NCI-H510A (cell line): ENCODE results near the gene SPEM2.
"Not testable (repeated sequence)": the region's sequence is repeated elsewhere in the genome, so short reads cannot be mapped to it uniquely, and the experiment has no call there.

Experiments used
- DNase-seq: peaks from one replicate; lab custom pipeline; 2025; lab: John Stamatoyannopoulos, UW

The SPEM2 gene

DNA sequence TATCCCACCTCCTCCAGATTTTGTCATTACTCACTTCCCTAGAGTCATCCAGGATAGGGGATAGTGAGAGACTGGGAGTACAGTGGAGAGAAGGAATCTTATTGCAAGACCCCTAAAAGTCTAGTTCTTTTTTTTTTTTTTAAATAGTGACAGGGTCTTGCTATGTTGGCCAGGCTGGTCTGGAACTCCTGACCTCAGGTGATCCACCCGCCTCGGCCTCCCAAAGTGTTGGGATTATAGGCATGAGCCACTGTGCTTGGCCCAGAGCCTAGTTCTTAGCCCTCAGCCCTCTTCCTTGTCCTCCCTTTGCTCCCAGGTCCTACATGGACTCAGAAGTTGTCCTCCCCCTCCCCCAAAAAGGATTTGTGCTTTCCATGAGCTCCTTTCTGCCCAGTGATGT is 16.7 kb downstream of the SPEM2 start:
- DNase-seq = no peak

DNA sequence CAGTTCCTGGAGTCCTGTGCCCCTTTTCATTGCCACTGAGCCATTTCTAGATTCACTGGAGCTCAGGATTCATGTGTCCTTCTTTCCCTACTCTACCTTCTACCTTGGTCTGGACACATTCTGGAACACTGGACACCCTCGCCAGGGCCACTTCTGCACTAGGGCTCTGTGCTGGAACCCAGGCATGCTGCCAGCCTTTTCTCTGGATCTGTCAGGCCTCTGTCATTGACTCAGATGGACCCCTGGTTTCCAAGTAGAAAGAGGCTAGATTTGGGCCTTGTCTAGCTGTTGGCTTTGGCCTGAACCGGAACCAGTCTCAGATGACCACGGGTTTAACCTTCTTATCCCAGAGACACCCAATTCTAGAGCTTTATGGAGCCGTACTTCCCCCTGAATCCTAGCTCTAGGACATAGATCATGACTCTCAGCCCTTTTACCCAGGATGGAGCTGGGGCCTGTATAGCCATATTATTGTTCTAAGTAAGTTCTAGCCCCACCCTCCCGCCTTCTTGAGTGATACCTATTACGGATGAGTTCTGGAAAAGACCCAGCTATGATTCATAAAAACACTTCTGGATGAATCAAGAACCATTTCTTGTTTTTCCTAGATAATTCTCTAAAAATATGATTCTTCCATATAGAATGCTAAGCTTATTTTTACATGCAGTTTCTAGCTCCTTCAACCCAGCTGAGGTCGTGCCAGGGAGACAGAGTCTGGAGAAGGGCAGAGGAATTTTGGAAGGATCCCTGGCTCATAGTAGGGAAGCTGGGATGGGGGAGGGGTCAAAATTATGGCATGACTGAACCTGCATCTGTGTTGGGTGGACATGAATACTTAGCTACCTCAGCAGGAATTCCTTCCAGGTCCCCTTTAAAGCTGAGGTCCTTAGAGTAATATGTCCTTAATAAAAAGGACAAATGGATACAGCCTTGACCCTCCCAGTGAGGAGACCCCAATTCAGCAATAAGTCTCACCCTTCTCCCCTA is 18.4 kb downstream of the SPEM2 start:
- DNase-seq = no peak

DNA sequence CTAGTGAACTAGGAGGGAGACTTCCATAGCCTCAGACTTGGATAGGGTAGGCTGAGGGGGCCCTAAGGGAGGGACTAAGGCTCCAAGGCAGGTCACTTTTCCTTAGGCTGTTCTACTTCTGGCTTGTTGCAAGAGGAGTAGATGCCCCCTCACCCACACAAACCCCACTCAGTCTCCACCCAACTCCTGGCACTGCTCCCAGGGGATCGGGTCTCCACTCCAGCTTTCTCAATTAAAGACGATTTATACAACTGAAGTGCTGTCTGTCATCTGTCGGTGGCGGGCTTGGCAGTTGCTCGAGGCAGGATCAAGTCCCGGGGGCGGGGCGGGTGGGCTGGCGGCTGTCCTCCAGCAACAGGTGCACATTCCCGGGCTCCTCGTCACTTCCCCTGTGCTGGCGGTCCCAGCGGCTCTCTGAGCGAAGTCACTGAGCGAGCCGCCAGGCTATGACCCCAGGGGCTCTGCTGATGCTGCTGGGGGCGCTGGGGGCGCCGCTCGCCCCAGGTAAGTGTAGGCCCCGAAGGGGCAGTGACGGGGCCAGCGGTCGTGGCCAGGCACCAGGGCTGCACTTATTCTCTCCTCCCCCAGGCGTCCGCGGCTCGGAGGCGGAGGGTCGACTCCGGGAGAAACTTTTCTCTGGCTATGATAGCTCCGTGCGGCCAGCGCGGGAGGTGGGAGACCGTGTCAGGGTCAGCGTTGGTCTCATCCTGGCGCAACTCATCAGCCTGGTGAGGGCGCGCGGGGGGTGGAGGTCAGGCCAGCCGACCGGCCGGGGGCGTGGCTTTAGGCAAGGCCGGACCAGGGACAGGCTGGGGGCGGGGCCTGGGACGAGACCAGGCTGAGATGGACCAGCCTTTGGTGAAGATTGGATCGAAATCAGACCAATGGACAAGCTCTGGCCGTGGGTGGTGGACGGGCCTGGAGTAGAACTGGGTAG is 19.5 kb downstream of the SPEM2 start, which contains the start of gene CHRNB1:
Gene CHRNB1 (plus strand): TSS at position 380 of the 937 bp plus-strand sequence. CDS start 67 bp downstream, at position 447.
- peak; percentile 47 for DNase-seq

DNA sequence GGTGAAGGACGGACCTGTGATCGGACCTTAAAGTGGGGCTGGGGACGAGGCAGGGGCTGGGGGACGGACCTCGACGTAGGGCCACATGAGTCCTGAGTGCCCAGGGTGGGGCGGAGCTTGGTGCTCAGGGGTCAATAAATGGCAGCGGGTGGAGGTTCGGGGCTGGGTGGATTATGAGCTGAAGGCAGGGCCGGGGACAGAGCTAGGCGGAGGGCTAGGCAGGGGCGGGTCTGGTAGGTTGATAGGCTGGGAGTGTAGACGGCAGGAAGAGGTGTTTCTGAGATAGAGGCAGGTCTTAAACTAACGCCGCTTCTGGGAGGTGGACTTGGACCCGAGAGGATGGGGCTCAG is 20.2 kb downstream of the SPEM2 start:
- peak; percentile 63 for DNase-seq

DNA sequence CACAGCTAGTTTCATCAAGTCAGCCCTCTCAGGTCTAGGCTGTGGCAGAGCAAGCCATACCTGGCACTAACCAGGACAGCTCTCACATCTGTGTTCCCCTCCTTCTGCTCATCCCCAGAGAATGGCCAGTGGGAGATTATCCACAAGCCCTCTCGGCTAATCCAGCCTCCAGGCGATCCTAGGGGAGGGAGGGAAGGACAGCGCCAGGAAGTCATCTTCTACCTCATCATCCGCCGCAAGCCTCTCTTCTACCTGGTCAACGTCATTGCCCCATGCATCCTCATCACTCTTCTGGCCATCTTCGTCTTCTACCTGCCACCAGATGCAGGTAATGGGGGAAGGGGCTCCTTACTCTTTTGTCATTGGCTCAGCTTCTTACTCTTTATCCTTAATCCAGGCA is 23.0 kb downstream of the SPEM2 start:
- no peak for DNase-seq

DNA sequence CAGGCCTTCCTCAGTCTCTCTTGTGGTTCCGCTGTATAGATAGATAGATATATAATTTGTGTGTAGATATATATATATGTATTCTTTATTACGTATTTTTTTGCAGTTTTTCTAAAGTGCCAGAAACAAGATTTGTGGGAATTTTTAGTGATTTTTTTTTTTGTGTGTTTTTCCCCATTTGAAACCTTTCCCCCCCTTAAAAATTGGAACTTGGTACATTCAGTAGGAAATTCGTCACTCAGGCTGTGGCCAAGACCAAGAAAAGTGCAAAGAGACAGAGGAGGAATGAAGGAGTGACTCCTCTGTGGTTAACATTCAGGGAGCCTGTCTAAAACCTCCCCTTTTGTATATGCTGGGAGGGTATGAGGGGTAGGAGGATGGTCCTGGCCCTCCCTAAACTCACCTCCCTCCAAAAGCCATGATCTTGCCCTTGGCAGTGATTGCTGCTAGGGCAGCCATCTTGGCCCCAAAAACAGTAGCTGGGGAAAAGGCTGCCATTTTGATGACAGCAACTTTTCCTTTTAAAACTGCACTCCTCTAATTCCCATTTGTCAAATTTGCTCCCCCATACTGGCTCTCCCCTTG is 34.6 kb downstream of the SPEM2 start:
- DNase-seq = no peak

DNA sequence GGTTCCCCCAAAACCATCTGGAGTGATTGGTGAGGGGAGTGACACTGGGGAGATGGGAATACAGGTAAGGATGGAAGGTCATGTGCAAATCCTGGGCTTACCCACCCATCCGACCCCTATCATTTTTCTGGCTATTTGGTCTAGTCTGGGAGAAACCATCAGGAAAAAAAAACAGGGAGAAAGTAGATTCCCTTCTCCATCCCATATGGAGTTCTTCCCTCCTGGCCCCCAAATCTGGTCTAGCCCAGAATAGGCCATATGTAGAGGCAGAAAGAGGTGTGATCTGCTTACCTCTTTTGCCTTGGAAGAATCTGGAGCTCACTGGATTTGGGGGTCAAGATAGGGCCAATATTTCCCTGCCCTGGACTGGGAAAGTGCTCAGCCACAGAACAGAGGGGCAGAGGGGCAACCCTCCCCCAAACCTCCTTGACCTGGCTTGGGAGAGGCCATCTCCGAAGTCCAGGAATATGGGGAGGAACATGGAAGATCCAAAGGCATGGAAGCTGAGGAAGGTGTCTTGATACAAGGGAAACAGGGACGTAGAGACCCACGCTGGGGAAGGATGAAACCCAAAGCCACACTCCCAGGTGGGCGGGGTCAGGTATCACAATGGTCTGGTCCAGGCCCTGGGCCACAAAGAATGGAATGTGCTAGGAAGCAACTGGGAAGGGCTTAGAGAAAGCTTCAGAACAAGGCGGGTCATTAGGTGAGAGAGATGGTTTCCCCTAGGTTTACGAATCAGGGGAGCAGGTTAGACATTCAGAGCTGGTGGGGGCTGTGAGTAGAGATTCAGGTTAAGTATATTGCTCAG is 35.6 kb downstream of the SPEM2 start:
- DNase-seq = no peak

DNA sequence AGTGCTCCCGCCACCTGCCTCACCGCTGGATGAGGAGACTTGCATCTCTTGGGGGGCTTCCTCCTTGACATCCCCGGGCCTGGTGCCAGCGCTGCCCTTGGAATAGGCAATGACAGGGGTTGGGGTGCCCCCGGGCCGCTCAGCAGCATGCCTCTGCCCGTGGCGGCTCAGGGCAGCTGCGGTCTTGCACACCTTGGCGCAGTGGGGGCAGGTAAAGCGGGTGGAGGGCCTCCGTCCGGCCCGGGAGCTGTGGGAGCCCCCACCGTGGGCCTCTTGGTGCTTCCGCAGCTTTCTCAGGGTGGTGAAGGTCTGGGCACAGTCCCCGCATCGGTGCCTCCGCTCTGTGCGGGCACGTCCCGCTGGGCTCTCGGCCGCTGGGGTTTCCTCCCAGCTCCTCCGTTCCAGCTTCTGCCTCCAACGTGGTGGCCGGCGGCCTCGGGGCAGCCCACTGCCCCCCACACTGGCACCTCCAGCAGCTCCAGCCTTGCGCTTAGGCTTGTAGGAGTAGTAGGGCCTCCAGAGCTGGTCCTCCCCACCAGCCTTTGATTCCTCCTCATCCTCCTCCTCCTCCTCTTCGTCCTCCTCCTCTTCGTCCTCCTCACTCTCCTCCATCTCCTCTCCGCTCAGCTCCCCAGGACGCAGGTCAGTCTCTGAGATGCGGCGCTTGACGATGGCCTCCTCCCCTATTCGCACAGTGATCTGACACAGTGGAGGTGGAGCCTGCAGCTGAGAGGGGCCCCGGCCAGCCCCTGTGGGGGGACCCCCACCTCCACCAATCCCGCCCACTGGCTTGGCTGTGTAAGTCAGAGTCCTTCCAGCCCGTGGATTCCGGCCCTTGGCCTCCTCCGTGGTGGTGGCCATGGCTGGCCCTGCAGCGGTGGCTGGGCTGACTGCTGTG is 37.3 kb downstream of the SPEM2 start:
- DNase-seq = no peak

DNA sequence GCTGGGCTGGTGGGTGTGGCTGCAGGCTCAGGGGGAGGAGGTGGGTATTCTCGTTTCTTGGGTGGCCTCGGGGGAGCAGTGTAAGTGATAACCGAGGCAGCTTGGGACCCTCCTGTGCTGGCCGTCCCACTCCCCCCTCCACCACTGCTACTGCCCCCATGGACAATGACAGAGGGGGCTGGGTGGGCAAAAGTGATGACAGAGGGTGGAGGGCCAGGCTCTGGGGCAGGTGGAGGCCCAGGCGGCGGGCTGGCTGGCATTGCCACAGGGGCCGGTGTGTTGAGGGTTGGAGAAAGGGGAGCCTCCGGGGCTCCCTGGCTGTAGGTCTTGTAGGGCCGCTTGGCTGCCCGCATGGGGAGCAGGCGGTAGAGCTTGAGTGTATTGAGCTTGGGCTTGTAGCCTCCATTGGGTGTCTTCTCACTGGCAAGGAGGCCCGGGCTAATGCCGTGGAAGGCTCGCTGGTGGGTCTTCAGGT is 38.0 kb downstream of the SPEM2 start:
- no peak for DNase-seq

DNA sequence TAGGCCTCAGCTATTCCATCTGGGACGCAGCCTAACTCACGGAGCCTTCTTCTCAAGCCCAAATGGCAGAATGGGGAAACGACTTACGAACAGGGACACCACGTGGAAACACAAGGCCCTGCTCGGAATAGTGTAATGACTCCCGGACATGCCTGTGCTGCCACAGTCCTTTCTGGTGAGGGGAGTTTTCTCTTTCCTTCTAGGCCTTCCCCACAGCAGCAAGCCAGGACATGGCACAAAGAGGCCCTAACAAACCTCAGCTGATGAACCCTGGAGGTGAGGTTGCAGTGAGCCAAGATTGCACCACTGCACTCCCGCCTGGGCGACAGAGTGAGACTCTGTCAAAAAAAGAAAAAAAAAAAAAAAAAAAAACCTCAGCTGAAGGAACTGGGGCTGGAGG is 38.7 kb downstream of the SPEM2 start:
- no peak for DNase-seq

DNA sequence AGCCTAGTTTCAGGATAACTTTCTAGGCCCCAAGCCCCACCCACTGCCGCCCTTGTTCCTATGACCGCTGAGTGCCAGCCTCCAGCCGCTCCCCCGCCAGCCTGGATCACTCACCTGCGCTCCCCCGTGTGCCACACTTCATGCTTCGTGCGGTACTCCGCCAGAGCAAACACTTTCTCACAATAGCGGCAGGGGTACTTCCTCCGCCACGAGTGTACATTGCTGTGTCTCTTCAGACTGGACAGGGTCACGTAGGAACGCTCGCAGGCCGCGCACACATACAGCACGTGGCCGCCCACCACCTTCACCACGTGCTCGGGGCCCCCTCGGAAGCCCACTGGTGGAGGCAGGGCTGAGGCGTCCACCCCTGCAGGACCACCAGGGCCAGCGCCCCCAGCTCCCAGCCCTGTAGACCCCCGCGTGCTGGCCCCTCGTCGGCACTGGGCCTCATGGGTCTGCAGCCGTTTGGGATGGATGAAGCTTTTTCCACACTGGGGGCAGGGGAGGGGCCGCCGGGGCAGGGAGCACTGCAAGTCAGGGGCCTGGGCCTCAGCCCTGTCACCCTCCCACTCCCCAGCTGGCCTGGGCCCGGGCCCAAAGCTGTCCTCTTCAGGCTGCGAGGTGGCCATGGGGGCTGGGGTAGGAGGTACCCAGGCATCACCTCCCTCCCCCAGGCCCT is 40.3 kb downstream of the SPEM2 start:
- no peak for DNase-seq

DNA sequence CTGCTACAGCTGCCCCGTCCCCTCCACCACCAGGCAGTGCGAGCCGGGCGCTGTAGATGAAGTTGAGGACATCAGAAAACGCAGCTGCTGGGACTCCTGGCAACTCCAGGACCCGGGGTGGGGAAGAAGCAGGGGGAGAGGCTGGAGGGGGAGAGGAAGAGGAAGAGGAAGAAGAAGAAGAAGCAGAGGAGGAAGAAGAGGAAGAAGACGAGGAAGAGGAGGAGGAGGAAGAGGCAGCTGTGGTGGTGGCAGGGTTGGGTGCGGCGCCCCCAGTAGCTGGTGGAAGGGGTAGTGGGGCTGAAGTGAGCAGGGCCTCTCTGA is 40.9 kb downstream of the SPEM2 start:
- no peak for DNase-seq

DNA sequence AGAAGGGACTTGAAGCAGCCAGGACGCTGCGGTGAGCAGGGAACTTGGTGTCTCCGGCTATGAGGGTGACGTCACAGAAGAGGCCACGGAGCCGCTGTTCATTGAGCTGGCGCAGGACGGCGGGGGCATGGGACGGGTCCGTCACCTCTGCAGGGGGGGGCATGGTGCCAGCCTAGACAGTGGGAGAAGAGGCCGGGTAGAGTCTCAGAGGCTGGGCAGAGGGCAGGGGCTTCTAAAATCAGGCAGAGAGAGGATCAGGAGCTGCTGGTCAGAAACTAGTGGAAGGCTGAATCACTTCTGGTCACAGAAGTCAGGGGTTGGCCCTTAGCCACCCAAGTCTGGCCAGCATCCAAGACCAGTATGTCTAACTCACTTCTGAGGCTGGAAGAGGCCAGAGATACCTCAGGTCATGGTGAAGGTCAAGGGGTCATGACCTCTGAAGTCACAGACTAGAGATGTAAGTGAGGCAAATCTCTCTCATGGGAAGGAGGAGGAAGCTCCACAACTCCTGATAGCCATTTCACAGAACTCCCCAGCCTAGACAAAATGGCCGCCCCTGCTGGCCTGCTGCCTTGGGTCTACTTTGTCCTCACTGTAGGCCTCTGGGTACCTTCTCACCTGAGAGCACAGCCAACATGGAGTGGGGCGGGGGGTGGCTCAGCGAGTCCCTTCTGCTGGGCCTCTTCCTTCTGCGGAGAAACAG is 41.4 kb downstream of the SPEM2 start:
- no peak for DNase-seq

DNA sequence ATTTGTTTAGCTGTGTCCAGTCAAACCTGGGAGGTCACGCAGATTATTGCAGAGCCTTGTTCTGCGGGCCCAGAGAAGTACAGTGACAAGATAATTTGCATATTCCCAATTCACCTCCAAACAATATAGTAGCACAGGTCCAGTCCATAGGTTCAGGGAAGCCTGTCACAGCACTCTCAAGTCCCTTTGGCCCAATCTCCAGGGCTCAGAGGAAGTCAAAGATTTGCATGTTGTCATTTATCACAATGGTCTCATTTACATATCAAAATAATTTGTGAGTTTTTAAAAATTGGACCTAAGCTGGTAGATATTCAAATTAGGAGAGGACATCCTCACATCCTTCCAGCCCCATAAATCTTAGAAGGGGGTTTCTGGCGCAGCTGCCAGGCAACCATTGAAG is 42.1 kb downstream of the SPEM2 start:
- DNase-seq = no peak

DNA sequence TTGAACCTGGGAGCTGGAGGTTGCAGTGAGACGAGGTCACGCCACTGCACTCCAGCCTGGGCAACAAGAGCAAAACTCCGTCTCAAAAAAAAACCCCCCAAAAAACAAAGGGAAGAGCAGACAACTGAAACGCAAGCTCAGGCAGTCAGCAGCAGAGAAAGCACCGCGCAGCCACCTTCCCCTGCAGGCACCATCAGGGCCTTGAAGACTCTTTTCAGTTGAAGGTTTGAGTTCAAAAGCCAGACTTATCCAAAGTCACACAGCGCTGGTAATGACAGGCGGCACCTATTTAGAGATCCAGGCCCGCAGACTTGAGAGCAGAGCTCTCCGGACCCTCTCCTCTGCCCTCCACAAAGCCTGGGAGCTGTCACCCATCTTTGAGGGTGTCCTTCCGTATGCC is 42.9 kb downstream of the SPEM2 start:
- DNase-seq = no peak

DNA sequence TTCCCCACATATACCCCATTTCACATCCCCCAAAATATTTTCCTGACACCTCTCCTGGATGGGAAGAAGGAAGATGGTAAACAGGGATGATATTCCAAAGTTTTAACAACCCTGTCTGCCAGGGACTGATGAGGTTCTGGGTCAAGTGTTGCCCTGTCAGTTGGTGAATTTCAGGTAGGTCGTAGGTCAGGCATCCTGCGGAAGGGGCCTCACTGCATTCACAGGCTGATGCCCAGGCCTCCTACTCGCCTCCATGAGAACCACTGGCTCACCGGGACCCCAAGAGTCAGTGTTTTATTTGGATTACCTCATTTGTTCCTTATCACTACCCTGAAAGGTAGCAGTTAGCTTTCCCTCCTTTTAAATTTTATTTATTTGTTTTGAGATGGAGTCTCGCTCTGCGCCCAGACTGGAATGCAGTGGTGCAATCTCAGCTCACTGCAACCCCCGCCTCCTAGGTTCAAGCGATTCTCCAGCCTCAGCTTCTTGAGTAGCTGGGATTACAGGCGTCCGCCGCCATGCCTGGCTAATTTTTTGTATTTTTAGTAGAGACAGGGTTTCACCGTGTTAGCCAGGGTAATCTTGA is 43.5 kb downstream of the SPEM2 start:
- no peak for DNase-seq

DNA sequence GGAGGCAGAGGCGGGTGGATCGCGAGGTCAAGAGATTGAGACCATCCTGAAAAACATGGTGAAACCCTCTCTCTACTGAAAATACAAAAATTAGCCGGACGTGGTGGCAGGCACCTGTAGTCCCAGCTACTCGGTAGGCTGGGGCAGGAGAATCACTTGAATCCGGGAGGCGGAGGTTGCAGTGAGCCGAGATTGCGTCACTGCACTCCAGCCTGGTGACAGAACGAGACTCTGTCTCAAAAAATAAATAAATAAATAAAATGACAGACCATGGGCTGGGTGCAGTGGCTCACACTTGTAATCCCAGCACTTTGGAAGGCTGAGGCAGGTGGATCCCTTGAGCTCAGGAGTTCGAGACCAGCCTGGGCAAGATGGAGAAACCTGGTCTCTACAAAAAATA is 44.4 kb downstream of the SPEM2 start:
- DNase-seq = not testable (repeated sequence)

DNA sequence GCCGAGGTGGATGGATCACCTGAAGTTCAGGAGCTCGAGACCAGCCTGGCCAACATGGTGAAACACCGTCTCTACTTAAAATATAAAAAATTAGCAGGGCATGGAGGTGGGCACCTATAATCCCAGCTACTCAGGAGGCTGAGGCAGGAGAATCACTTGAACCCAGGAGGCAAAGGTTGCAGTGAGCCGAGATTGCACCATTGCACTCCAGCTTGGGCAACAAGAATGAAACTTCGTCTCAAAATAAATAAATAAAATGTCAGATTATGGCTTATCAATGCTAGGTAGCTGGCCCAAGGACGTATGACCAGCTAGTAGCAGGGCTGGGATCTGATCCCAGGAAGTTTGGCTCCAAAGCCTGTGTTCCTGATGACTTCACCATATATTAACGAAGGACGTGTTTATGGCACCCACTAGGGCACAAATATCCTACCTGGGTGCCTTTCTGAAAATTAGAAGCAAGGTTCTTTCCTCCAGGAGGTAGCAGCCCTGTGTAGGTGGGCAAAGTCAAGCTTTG is 45.1 kb downstream of the SPEM2 start:
- DNase-seq = not testable (repeated sequence)

DNA sequence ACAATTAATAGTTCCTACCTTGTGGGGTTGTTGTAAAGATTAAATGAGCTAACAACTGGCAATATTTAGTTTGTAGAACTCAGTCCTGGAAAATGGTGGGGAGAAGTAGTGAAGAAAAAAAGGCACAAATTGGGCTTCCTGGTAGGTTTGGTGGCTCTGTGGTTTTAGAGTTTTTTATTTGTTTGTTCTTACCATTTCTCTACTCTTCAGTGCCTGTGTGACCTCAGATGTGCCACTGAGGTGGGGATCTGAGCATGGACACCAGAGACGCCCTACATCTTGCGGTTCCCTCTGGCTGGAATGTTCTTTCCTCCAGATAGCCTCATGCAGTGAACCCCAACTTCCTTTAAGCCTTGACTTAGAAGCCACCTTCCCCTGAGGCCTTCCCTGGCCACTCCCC is 46.3 kb downstream of the SPEM2 start:
- no peak for DNase-seq
